GM18507 (cell line): ENCODE results near the gene ATP6V1B1.

Source experiments
- DNase-seq: peaks from one replicate; pipeline ENCODE4 v3.0.0; 2011; ENCODE audit warnings: low read depth; ENCODE audit not compliant: insufficient read length; ENCODE audit errors: extremely low spot score
- FAIRE-seq: peaks from 2 replicates; lab custom pipeline; 2011; peaks lifted over from hg19 to GRCh38; lab: Jason Lieb, UNC

Gene ATP6V1B1

DNA sequence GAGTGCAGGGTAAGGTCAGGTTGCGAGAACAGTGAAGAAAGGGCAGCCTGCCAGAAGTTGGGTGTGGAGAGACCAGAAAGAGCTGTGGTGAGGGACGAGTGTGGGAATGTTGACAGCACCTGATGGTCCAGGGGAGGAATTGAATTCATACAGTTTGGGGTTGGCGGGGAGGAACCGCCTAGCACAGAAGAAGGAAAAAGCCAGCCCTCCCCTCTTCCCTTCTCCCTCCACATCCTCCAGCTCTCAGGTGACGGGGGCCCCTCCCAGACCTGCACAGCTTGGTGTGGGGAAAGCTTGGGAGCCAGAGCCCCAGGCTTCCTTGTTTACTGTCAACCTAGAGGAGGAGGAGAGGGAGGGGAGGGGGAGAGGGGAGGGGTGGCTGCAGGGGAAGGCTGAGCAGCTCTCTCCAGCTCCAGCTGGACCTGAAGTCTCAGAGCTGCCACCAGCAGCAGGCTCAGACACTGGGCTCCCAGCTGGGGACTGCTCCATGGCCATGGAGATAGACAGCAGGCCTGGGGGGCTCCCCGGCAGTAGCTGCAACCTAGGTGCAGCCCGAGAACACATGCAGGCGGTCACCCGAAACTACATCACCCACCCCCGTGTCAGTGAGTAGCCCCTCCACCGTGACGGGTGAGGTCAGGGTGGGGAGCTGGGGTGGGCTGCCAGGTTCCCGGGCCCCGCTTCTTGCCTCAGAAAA is at the start of gene ATP6V1B1:
ATP6V1B1 (plus strand) TSS at position 433 of the 697 bp plus-strand sequence; CDS start at position 488, 55 bp downstream.
- no peak for FAIRE-seq
- no peak for DNase-seq

DNA sequence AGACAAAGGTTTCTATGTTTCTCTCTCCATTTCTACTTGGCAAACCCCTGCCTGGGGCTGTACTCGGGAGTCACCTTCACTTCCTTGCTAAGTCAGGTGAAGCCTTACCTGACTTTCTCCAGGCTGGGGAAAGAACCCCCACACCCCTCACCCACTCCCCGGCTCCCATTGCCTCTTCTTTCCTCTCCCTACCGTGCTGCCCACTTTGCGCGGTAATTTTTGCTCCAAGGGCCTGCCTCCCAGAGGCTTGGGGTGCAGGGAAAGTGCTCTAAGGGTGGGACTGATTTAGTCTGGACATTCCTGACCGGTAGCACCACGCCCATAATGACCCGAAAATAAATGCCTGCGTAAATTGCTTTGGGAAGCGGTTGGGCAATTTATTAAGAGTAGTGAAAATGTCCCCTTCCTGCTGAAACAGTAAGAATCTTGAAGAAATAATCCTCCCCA is 49.1 kb upstream of the ATP6V1B1 start:
- no peak for DNase-seq
- FAIRE-seq, result no peak

DNA sequence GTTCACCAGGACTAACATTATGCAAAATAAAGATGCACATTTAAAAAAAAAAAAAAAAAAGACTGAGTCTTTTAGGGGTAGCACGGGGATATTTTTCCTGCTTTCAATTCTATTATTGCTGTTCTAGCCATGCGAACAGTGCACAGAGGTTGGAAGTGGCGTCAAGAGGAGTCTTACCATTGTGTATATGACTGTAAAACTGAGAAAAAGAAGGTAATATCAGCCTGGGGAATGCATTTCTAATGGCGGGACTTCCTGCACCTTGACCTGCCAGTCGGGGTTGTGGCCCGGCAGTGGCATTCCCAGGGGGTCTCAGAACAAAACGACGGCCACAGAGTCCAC is 48.5 kb upstream of the ATP6V1B1 start:
- FAIRE-seq, result no peak
- no peak for DNase-seq

DNA sequence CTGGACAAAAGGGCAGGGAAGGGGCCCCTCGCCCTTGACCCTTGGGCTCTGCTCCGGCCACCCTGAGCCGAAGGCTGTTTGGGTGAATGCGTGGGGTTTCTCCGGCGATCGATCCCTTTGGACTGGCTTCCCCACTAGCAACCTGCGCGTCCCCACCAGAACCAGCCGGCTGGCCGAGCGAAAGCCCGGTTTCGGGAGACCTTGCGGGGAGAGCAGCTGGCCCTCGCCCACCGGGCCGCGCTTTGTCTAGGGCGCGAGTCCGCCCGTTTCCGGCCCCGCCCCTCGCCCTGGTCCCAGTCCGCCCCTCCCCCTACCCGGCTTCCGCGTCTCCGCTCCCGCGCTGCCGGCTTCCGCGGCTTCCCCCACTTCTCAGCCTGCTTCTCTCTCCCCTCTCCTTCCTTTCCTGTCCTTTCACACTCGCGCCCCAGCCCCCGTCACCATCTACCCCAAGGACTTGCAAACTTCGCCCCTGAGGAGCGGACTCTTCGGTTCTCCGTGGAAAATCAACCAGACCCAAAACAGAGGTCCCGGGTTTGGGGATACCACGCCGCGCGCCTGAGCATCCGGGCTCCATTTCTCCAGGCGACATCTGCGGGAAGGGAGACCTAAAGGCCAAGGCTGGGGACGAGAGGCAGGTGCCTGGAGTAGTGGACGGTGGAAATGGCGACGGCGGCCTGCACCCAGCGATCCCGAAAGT is 48.0 kb upstream of the ATP6V1B1 start:
- FAIRE-seq, result no peak
- DNase-seq, result no peak

DNA sequence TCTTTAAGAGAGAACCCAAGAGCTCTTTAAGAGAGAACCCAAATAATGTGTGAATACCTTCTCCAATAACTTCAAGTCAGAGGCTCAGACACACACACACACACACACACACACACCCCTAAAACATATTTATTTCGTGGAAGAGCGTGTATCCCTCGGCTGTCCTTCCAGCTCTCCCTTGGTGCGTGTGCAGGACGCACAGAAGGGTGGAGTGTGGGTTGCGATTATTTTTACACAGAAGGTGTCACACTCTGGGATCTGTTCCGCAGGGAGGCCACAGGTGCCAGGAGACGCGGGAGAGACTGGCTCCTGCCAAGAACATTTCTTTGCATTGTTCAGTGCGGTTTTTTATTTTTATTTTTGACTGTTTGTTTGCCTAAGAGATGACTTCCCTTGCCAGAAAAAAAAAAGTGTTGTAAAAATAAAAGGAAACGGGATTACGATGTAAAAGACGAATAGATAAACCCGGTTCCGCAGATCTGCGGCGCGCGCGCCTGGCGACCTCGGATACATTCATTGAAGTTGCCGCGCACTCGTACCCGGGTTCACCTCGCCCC is 47.3 kb upstream of the ATP6V1B1 start:
- DNase-seq (no peak), FAIRE-seq (no peak)

DNA sequence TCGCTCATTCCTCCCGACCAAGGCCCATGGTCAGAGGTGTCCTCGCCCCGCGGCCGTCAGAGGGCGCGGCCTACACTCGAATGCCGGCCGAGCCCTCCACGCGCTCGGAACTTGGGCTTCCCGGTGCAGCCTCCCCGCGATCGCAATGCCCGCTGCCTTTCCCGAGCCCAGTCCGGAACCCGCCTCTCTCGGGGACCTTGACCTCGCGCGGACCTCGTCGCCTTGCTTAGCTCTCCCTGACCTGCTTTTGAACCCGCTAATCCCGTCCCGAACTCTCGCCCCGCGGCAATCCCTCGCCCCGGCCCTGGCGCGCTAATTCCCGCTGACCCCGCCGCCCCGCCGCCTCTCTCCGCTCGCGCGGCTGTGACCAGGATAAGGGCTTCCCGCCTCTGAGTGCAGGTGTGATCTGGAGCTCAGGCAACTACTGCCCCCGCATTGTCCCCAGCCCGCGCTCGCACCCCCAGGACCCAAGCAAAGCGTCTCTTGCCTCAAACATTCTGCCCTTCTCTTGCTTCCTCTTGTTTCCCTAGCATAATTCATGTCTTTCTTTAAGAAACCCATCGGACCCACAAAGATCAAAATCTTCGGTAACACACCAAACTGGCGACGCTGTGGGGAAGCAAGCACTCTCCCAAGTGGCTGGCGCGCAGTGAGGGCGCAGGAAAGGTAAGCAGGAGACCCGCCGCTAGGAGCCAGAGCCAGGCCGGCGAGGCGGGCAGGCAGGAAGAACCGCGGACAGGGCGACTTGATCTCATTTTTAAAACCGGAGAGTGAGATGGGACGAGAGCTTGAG is 46.6 kb upstream of the ATP6V1B1 start:
- FAIRE-seq, result no peak
- DNase-seq, result no peak

DNA sequence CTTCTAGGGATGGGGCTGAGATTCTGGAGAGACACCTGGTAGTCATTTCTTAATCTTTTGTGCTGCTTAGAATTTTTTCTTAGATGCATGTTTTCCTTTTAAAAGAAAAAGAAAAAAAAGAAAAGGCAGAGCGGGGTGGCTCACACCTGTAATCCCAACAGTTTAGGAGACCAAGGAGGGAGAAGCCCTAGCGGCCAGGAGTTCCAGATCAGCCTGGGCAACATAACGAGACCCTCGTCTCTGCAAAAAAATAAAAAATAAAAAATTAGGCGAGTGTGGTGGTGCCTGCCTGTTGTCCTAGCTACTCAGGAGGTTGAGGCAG is 46.0 kb upstream of the ATP6V1B1 start:
- FAIRE-seq (no peak), DNase-seq (no peak)

DNA sequence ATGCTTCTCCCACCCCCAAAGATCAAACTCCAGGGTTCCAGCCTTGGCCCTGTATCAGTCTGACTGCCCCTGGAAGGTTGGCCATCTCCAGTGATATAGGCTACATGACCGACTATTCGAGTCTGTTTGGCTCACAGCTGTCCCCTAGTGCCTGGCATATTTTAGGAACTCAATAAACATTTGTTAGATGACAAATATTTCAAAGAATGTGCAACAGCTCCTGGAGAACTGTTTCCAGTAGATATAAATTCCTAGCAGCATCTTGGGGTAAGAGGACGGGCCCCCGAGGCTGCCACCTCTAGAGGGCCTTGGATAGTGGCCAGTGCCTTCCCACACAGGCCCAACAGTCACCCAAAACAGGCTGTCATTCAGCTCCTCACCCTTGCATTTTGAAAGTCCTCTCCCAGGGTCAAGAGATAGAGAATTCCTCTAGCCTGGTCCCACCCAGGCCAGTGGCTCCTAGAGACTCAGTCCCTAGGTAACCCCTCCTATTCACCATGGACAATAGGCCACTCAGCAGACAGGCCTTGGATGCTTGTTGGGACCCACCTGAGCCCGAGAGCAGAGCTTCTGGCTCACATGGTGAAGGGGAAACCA is 45.1 kb upstream of the ATP6V1B1 start:
- no peak for FAIRE-seq
- DNase-seq, result no peak

DNA sequence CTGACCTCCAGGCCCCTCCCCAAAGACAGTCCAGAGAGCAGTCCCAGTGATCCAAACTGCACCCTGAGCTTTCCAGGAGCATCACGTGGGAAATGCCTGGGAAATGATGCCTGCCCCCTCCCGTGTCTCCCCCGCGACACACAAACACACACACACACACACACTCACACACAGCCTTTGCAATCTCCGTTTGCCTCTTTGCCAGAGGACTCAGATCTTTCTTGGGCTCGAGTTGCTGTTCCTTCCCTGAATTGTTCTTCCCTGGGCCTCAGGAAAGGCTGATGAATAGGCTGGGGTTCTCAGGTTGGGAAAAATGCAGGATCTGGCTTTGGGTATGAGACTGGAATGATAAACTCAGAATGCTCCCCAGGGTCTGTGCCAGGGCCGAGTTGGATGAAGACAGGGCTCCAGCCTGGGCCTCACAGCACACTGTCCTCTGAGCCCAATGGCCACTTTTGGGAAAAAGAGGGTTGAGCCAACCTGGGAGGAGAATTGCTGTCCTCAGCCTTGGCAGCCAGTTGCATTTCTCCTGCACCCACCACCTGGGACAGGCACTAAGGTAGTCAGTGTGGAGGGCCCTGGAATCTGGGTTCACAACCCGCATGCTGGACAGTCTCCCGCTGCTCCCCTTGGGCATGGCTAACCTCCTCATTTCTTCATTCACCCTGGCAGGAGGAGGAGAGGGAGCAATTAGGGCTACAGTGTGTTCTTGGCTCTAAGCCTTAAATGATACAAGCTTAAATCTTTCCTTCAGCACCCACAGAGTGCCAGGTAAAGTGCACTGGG is 43.9 kb upstream of the ATP6V1B1 start:
- FAIRE-seq, result no peak
- no peak for DNase-seq

DNA sequence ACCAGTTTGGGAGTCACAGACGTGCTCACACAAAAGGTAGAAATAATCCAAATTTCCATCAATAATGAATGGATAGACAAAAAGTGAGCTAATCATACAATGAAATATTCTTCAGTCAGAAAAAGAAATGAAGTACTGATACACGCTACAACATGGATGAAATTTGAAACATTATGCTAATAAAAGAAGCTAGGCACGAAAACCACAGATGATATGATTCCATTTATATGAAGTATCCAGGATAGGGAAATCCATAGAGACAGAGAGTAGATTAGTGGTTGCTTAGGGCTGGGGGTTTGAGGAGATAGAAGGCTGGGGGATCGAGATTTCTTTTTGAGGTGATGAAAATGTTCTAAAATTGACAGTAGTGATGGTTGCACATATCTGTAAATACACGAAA is 43.0 kb upstream of the ATP6V1B1 start:
- DNase-seq, result no peak

DNA sequence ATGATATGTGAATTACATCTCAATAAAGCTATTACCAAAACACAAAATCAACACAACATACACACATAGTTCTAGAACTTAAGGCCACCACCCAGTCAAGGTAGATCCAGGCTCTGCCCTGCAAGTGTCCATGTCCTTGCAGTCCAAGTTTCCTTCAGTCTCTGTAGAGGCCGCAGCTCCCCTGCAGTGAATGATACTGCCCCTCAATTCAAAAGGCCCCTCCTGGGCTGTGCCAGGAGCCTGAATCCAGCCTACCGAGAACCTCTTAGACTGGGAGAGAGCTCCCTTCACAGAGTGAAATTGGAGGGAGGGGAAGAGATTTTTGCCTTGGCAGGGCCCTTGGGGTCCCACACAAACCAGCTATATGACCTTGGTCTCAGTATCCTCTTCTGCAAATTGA is 42.5 kb upstream of the ATP6V1B1 start:
- no peak for DNase-seq
- FAIRE-seq, result no peak

More for the DNA sequence above, 43.0 kb upstream of the ATP6V1B1 start:
- FAIRE-seq, result no peak

DNA sequence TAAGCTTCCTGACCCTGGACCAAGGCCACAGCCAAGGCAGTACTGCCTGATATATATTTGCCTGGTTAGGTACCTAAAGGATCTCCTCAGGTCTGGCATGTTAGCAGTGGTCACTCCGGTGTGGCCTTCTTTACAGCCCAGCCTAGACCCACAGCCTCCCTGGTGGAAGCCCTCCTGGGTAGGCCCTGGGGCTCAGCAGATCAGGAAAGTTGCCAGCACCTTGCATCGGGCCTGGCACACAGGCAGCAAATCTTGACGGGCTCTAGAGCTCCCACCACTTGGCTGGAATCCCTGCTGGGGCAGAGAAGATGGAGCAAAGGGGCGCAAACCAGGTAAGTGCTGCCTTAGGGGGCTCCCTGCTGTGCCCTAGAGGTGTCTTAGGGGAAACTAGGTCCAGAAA is 40.9 kb upstream of the ATP6V1B1 start:
- no peak for DNase-seq
- no peak for FAIRE-seq

DNA sequence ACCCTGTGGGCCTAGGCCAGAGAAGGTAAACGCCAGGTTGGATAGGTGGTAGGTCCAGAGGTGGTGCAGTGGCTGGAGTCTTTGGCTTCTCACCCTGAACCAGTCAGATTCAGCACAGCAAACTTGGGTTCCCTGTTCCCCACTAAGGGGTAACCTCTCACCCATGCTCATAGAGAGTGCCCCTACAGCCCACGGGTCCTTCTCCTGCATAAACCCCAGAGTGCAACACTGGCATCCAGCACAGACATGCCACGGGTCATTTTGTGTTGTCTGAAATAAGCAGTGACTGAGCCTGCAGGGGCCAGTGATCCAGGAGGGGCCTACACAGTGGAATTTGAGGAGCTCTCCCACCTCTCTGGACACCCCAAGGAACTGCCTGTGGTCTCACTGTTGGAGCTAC is 40.5 kb upstream of the ATP6V1B1 start:
- no peak for FAIRE-seq

DNA sequence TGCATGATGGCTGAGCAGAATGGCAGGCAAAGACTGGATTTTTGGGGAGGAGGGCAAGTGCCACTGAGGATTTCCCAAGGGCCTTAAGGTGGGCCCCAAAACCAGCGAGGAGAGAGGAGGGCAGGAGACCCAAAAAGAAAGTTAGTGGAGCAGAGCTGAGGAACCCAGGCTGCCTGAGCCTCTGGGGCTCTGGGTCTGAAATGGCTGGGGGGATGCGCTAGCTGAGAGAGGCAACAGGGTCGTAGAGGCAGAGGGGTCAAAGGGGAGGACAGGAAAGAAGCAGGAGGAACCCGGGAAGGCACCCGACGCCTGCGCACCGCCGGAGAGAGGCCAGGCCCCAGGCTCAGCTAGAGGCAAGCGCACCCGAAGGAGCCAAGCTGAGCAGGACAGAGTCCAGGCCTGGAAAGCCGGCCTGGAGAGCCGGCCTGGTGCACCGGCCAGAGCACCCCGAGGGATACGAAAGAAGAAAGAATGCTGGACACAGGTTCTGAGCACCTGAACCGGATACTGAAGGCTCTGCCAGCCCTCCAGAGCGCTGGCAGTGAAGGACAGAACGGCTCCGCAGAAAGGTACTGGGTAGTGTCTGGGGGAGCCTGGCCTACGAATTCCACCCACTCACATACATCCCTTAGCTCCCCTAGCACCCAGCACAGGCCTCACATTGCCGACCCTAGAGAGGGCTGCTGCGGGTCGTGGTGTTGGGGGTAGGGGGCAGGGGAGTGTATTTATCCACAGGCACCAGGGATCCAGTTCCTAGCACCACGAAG is 39.5 kb upstream of the ATP6V1B1 start:
- DNase-seq, result no peak
- no peak for FAIRE-seq

More for the DNA sequence above, 40.5 kb upstream of the ATP6V1B1 start:
- DNase-seq, result no peak

DNA sequence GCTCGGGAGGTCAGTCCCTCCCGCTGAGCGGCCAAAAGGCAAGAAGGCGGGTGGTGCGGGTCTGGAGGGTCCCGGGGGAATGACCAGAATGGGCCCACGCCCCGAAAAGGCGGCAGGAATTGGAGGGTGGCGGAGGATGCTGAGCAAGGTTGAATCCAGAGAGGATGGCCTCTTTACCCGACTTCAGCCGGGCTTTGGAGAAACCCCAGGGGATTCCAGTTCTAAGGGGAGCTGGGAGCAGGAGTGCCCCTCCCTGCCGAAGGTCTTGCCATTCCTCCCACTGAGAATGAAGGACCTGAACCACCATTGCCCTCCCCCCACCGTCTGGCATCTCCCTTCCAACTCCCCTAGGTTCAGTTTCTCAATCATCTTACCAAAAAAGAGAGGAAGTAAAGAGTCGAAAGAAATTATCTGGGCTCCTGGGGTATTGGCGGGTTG is 38.9 kb upstream of the ATP6V1B1 start:
- DNase-seq (no peak), FAIRE-seq (no peak)

DNA sequence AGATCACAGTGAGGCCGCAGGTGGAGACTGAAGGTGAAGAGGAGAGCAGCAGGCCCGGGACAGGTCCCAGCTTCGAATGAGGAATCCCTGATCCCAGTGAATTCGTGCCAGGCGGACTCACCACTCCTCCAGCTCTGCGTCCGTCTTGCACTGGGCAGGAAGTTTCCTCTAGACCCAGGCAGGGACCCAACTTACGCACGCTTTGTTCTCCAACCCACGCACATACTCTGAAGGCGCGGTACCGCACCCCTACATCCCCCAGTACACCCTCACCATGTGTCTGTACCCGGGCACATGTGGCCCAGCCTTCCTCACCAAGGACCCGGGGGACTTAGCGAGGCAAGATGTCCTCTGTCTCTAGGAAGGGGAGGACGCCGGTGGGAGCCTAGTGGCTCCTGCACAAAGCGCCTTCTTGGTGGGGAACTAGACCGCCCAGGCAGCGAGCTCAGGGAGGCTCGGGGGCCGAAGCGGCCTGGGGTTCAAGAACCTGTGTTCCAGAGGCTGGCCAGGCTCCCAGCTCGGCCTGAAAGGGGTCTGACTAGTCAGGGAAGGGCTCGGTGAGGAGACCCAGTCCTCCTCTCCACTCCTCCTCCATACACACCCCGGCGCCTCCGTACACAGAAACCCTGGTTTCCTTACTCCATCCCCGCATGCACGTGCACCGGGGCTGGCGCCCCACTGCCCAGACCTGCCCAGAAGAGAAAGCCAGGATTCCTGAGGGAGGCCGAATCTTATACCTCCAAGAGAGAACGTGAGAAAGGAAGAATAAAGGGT is 38.3 kb upstream of the ATP6V1B1 start:
- no peak for FAIRE-seq
- no peak for DNase-seq

DNA sequence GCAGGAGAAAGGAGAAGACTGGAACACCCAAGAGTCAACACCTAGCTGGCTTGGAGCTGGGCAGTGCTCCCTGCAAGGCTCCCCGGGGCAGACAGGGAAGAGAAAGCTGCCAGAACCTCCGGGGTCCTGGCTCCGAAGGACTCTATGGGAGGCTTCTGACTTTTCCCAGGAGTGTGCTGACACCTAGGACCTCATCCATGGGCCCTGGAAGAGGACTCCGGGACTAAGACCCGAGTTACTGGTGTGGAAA is 37.8 kb upstream of the ATP6V1B1 start:
- FAIRE-seq (no peak), DNase-seq (no peak)
